SK-N-SH (cell line): ENCODE data around the gene PPIL1. TPM values are rescaled to one million over a fixed set of nuclear protein-coding genes. Genes with fewer than 3 reads are reported as not detected.

Experiments used
- CTCF ChIA-PET: fragments of 300-600, 350-600 bp; formaldehyde crosslinking; extraction: SDS; loops from one replicate; lab custom pipeline; 2021; lab: Yijun Ruan, JAX
- POLR2A ChIA-PET: fragments of 350-600 bp; sonication (Branson Sonifier 250); formaldehyde crosslinking; extraction: SDS; loops from one replicate; lab custom pipeline; 2020; ENCODE audit warnings: antibody characterized with exemption, inconsistent platforms; lab: Yijun Ruan, JAX
- DNase-seq: peaks from one replicate; pipeline ENCODE4 v3.0.0; 2012
- H2AFZ ChIP-seq: fragments of 200-600 bp; sonication (generic); 2 replicates; pipeline ENCODE4 v1.8.1; 2016; ENCODE audit warnings: antibody characterized with exemption, mild to moderate bottlenecking, low read depth
- H3F3A ChIP-seq: fragments of 200-600 bp; sonication (generic); replicated peaks from 2 replicates; pipeline ENCODE3; 2016; ENCODE audit warnings: antibody characterized with exemption, mild to moderate bottlenecking; ENCODE audit not compliant: insufficient read depth
- H3K27ac ChIP-seq, 2 experiments: fragments of 200-500 bp in 1 of 2; fragments of 200-600 bp in 1 of 2; sonication (Bioruptor generic) in 1 of 2; sonication (generic), shearing (Covaris generic) in 1 of 2; 2 replicates each; pipeline versions ENCODE4 v1.5.1 to v1.6.1; 2014 to 2016; ENCODE audit warnings: low read depth in 2 of 2, inconsistent platforms in 1 of 2, low read length in 1 of 2, mild to moderate bottlenecking in 1 of 2, mixed read lengths in 1 of 2
- H3K27me3 ChIP-seq: fragments of 200-600 bp; sonication (generic), shearing (Covaris generic); 2 replicates; pipeline ENCODE4 v1.6.1; 2016; ENCODE audit warnings: mixed run types; ENCODE audit not compliant: insufficient read depth
- H3K36me3 ChIP-seq, 2 experiments: fragments of 200-500 bp in 1 of 2; fragments of 200-600 bp in 1 of 2; sonication (Bioruptor generic) in 1 of 2; sonication (generic) in 1 of 2; replicated peaks in 1 of 2; 2 replicates each; pipeline versions ENCODE3 to v1.5.1; 2014 to 2016; ENCODE audit warnings: low read length in 1 of 2, mild to moderate bottlenecking in 1 of 2; ENCODE audit not compliant: insufficient read depth in 2 of 2, control insufficient read depth in 1 of 2
- H3K4me1 ChIP-seq, 2 experiments: fragments of 200-500 bp in 1 of 2; fragments of 200-600 bp in 1 of 2; sonication (Bioruptor generic) in 1 of 2; sonication (generic), shearing (Covaris generic) in 1 of 2; 2 replicates each; pipeline versions ENCODE4 v1.5.1 to v1.6.1; 2014 to 2016; ENCODE audit warnings: low read depth in 1 of 2, low read length in 1 of 2, mixed run types in 1 of 2; ENCODE audit not compliant: insufficient read depth in 2 of 2, control insufficient read depth in 1 of 2
- H3K4me2 ChIP-seq: fragments of 200-600 bp; sonication (generic), shearing (Covaris generic); 2 replicates; pipeline ENCODE4 v1.6.1; 2017; ENCODE audit warnings: mixed run types
- H3K4me3 ChIP-seq, 2 experiments: fragments of 200-500 bp in 1 of 2; fragments of 200-600 bp in 1 of 2; sonication (Bioruptor generic) in 1 of 2; sonication (generic), shearing (Covaris generic) in 1 of 2; 2 replicates each; pipeline versions ENCODE4 v1.5.1 to v1.8.1; 2014 to 2016; ENCODE audit warnings: low read depth in 2 of 2, inconsistent platforms in 1 of 2, low read length in 1 of 2, mild to moderate bottlenecking in 1 of 2, mixed read lengths in 1 of 2, moderate library complexity in 1 of 2
- H3K79me2 ChIP-seq: fragments of 200-600 bp; sonication (generic); 2 replicates; pipeline ENCODE4 v1.8.1; 2017; ENCODE audit warnings: mild to moderate bottlenecking; ENCODE audit not compliant: insufficient read depth
- H3K9ac ChIP-seq: fragments of 200-600 bp; sonication (generic); 2 replicates; pipeline ENCODE4 v1.6.1; 2017; ENCODE audit warnings: mixed run types
- H3K9me2 ChIP-seq: fragments of 200-600 bp; sonication (generic); 2 replicates; pipeline ENCODE4 v1.6.1; 2017; ENCODE audit warnings: mixed run types
- H3K9me3 ChIP-seq: fragments of 200-600 bp; sonication (generic); 2 replicates; pipeline ENCODE4 v1.6.1; 2017; ENCODE audit warnings: mixed run types, mild to moderate bottlenecking, moderate library complexity
- H4K20me1 ChIP-seq: fragments of 200-600 bp; sonication (generic); 2 replicates; pipeline ENCODE4 v1.6.1; 2017; ENCODE audit warnings: mild to moderate bottlenecking, mixed run types; ENCODE audit not compliant: insufficient read depth
- EZH2phosphoT487 ChIP-seq: fragments of 200-600 bp; sonication (generic); IDR thresholded peaks from 2 replicates; pipeline ENCODE4 v1.6.1; 2017; ENCODE audit warnings: low read depth, mixed run types, mild to moderate bottlenecking, antibody characterized with exemption, moderate library complexity, borderline replicate concordance
- GABPA ChIP-seq: IDR thresholded peaks from 2 replicates; pipeline ENCODE4 v1.4.0; 2012; ENCODE audit warnings: low read depth, mild to moderate bottlenecking
- GATA2 ChIP-seq: sonication (generic); formaldehyde crosslinking; IDR thresholded peaks from 2 replicates; pipeline ENCODE4 v1.5.0; 2020; ENCODE audit warnings: mild to moderate bottlenecking, missing genetic modification reagents
- MEF2A ChIP-seq: IDR thresholded peaks from 2 replicates; pipeline ENCODE4 v1.4.0; 2012; ENCODE audit warnings: low read depth, borderline replicate concordance
- NFIC ChIP-seq: IDR thresholded peaks from 2 replicates; pipeline ENCODE4 v1.4.0; 2012; ENCODE audit warnings: borderline replicate concordance
- NRF1 ChIP-seq: IDR thresholded peaks from 2 replicates; pipeline ENCODE4 v1.6.1; 2012; ENCODE audit warnings: low read depth, mild to moderate bottlenecking, low read length
- RFX5 ChIP-seq: IDR thresholded peaks from 2 replicates; pipeline ENCODE4 v1.6.1; 2012; ENCODE audit warnings: mild to moderate bottlenecking, improper control_type of control experiment, low read length
- RXRA ChIP-seq: IDR thresholded peaks from 2 replicates; pipeline ENCODE4 v1.4.0; 2012; ENCODE audit warnings: low read depth, mild to moderate bottlenecking, borderline replicate concordance
- SMC3 ChIP-seq: IDR thresholded peaks from 2 replicates; pipeline ENCODE4 v1.6.1; 2012; ENCODE audit warnings: low read depth, low read length, improper control_type of control experiment
- TAF1 ChIP-seq: IDR thresholded peaks from 2 replicates; pipeline ENCODE4 v1.6.1; 2012; ENCODE audit warnings: low read depth, mild to moderate bottlenecking, low read length, moderate library complexity, borderline replicate concordance
- TEAD4 ChIP-seq: IDR thresholded peaks from 2 replicates; pipeline ENCODE4 v1.4.0; 2012; ENCODE audit warnings: mild to moderate bottlenecking, borderline replicate concordance; ENCODE audit not compliant: insufficient read depth
- WGBS: methylation state at CpG from one replicate; pipeline ENCODE4 v1.1.6; 2017; ENCODE audit warnings: low lambda C conversion rate; 5-methylcytosine and 5-hydroxymethylcytosine counted together
- polyA plus RNA-seq, 3 experiments: library from polyadenylated mRNA; depleted of rRNA; stranded (reverse); fragments of >200 nt; gene quantifications; 2 replicates each; pipeline ENCODE4 v1.2.3, GENCODE V29; 2012
- TF ChIP-seq, protein P1 (sequence below): IDR thresholded peaks from 2 replicates; pipeline ENCODE4 v1.4.0; 2012; ENCODE audit warnings: low read depth, borderline replicate concordance
- TF ChIP-seq, protein P2 (sequence below): IDR thresholded peaks from 2 replicates; pipeline ENCODE4 v1.6.1; 2012; ENCODE audit warnings: mild to moderate bottlenecking, low read depth, low read length, moderate library complexity
- TF ChIP-seq, protein P3 (sequence below): IDR thresholded peaks from 2 replicates; pipeline ENCODE4 v1.4.0; 2012; ENCODE audit warnings: low read depth

Gene PPIL1
- polyA plus RNA-seq, 1 of the 3 experiments (the other 2 are of a cell fraction): 36.6 TPM

DNA sequence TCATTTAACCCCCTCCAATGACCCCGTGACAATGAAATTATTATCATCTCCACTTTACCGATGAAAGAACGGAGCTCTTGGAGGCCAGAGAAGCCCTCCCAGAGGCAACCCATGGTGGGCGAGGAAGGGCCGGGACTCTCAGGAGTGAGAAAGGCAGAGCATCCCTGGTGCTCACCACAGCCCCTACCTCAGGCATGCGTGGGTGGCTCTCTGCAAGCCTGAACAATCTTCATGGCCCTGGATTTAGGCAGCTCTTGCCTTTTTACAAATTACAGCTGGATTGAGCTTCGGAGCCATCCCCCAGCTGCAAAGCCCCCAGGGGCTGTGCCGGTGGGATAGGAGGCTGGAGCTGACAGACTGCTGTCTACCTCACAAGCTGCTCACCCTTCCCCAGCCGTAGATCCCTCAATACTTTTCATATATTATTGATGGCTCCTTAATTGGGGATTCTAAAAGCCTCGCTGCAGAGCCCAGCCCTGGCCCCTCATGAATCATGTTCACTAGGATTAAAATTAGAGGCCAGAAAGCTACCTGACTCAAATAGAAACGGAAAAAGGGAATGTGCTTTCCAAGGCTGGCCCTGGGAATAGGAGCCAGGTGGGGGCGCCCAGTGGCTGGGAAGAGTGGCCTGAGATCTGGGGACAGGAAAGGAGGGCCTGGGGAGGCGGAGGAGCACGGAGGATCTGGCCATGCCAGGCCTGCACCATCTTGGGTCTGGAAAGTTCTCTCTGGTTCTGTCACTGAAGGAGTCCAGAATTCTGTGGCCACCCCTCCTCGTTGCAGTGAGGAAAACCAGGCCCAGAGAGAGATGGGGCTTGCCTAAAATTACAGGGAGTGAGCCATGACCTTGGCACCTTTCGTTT, 64.4 kb downstream of the PPIL1 start (continued):
- TF ChIP-seq NFIC: no peak

DNA sequence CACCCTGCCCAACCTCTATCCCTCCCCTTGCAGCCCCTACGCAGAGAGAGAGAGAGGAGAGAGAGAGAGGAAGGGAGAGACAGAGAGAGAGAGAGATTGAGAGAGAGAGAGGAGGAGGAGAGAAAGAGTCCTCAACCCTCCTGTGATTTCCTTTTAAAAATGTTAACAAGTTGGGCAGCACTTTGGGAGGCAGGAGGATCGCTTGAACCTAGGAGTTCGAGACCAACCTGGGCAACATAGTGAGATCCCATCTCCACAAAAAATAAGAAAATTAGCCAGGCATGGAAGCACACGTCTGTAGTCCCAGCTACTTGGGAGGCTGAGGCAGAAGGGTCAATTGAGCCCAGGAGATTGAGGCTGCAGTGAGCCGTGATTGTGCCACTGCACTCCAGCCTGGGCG, 65.4 kb downstream of the PPIL1 start:
- H3K36me3 ChIP-seq: no peaks in the 10 kb centered on the region
- CTCF ChIA-PET: interaction anchor here (1.0 to 2.4 kb wide), 4 partner anchors 26 to 42 kb away, joined by 3 to 11 read pairs (median 6); no protein-coding TSS in a partner anchor
- no peak overlapping the region for H3K9ac ChIP-seq

More for the DNA sequence above, 65.4 kb downstream of the PPIL1 start:
- H3K9me3 ChIP-seq: no peaks in the 10 kb centered on the region
- H3F3A ChIP-seq: no peaks in the 10 kb centered on the region
- no peak overlapping the region for H3K4me2 ChIP-seq
- no peaks in the 10 kb centered on the region for H4K20me1 ChIP-seq
- H3K27me3 ChIP-seq: no peaks in the 10 kb centered on the region; the same call in 1 of the 2 replicates
- TF ChIP-seq RFX5 (no peak), GABPA (no peak), RXRA (no peak), TEAD4 (no peak), TAF1 (no peak), NRF1 (no peak), SMC3 (no peak), EZH2phosphoT487 (no peak), MEF2A (no peak), GATA2 (CRISPR knock-in tag) (no peak)
- TF ChIP-seq, protein P1, sequence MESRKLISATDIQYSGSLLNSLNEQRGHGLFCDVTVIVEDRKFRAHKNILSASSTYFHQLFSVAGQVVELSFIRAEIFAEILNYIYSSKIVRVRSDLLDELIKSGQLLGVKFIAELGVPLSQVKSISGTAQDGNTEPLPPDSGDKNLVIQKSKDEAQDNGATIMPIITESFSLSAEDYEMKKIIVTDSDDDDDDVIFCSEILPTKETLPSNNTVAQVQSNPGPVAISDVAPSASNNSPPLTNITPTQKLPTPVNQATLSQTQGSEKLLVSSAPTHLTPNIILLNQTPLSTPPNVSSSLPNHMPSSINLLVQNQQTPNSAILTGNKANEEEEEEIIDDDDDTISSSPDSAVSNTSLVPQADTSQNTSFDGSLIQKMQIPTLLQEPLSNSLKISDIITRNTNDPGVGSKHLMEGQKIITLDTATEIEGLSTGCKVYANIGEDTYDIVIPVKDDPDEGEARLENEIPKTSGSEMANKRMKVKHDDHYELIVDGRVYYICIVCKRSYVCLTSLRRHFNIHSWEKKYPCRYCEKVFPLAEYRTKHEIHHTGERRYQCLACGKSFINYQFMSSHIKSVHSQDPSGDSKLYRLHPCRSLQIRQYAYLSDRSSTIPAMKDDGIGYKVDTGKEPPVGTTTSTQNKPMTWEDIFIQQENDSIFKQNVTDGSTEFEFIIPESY: no peak
- TF ChIP-seq, protein P2, sequence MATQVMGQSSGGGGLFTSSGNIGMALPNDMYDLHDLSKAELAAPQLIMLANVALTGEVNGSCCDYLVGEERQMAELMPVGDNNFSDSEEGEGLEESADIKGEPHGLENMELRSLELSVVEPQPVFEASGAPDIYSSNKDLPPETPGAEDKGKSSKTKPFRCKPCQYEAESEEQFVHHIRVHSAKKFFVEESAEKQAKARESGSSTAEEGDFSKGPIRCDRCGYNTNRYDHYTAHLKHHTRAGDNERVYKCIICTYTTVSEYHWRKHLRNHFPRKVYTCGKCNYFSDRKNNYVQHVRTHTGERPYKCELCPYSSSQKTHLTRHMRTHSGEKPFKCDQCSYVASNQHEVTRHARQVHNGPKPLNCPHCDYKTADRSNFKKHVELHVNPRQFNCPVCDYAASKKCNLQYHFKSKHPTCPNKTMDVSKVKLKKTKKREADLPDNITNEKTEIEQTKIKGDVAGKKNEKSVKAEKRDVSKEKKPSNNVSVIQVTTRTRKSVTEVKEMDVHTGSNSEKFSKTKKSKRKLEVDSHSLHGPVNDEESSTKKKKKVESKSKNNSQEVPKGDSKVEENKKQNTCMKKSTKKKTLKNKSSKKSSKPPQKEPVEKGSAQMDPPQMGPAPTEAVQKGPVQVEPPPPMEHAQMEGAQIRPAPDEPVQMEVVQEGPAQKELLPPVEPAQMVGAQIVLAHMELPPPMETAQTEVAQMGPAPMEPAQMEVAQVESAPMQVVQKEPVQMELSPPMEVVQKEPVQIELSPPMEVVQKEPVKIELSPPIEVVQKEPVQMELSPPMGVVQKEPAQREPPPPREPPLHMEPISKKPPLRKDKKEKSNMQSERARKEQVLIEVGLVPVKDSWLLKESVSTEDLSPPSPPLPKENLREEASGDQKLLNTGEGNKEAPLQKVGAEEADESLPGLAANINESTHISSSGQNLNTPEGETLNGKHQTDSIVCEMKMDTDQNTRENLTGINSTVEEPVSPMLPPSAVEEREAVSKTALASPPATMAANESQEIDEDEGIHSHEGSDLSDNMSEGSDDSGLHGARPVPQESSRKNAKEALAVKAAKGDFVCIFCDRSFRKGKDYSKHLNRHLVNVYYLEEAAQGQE: no peak
- TF ChIP-seq, protein P3, sequence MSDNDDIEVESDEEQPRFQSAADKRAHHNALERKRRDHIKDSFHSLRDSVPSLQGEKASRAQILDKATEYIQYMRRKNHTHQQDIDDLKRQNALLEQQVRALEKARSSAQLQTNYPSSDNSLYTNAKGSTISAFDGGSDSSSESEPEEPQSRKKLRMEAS: no peak
- H3K9me2 ChIP-seq: no peaks in the 10 kb centered on the region
- no peaks in the 10 kb centered on the region for H3K79me2 ChIP-seq
- DNase-seq: no peak
- no peaks in the 10 kb centered on the region for H3K4me1 ChIP-seq
- no peak overlapping the region for H2AFZ ChIP-seq
- POLR2A ChIA-PET: interaction anchor here (1.4 kb wide), 1 partner anchor 66 kb away, joined by 3 read pairs; the partner anchor contains the start of gene PPIL1
- WGBS: 76% methylated on average over 6 of the region's 6 CpGs
- H3K4me3 ChIP-seq: no peak overlapping the region
- no peak overlapping the region for H3K27ac ChIP-seq
